HCT116 (cell line): ENCODE measurements around the gene CROCC. TPM values are rescaled to one million over a fixed set of nuclear protein-coding genes. Genes with fewer than 3 reads are reported as not detected.
"Not testable (repeated sequence)": the region's sequence is repeated elsewhere in the genome, so short reads cannot be mapped to it uniquely, and the experiment has no call there.

Source experiments
- ATAC-seq: fragments of 200-7000 bp; cut with Tn5 transposase; 2 replicates; pipeline ENCODE4 v1.9.1; 2020; ENCODE audit warnings: mild to moderate bottlenecking, moderate library complexity
- BruUV-seq: library from RNA; stranded (reverse); fragments of 400-500 nt; replicated peaks from 2 replicates; lab custom pipeline; 2021; lab: Mats Ljungman, UMichigan
- CTCF ChIA-PET: fragments of 300-600 bp; sonication (Branson Sonifier 250); formaldehyde crosslinking; loops from one replicate; lab custom pipeline; 2021; ENCODE audit warnings: antibody characterized with exemption; lab: Charles Lee
- POLR2A ChIA-PET: fragments of 300-600, 350-600 bp; sonication (Branson Sonifier 250); formaldehyde crosslinking; loops from one replicate; lab custom pipeline; 2021; ENCODE audit warnings: antibody characterized with exemption; lab: Charles Lee
- RAD21 ChIA-PET, 2 experiments: fragments of 300-600 bp; sonication (Branson Sonifier 250); formaldehyde crosslinking; loops; one replicate each; lab custom pipeline; 2023; ENCODE audit warnings: low total read pairs in 2 of 2; ENCODE audit not compliant: uncharacterized antibody in 2 of 2, unreplicated experiment in 2 of 2, low non-redundant PET in 1 of 2; lab: Charles Lee
- DNase-seq: peaks from one replicate; pipeline ENCODE4 v3.0.0-alpha.2; 2010; ENCODE audit warnings: low read depth, low spot score
- H2AFZ ChIP-seq: fragments of 200-600 bp; shearing (Covaris generic), sonication (generic); 2 replicates; pipeline ENCODE4 v1.6.1; 2017; ENCODE audit warnings: low read depth, mixed run types, mixed read lengths, antibody characterized with exemption, low read length; ENCODE audit not compliant: poor library complexity, severe bottlenecking
- H3K27ac ChIP-seq: 2 replicates; pipeline ENCODE4 v1.5.1; 2012; ENCODE audit warnings: low read depth, low read length
- H3K27me3 ChIP-seq: fragments of 200-600 bp; sonication (generic); 2 replicates; pipeline ENCODE4 v1.6.1; 2016; ENCODE audit warnings: mixed run types, low read length, mixed read lengths; ENCODE audit not compliant: insufficient read depth
- H3K36me3 ChIP-seq, 2 experiments: fragments of 200-500 bp in 1 of 2; fragments of 200-600 bp in 1 of 2; sonication (Bioruptor generic) in 1 of 2; sonication (generic) in 1 of 2; 2 replicates each; pipeline versions ENCODE4 v1.5.1 to v1.6.1; 2014 to 2016; ENCODE audit warnings: low read length in 2 of 2, inconsistent platforms in 1 of 2, mixed read lengths in 1 of 2, mixed run types in 1 of 2; ENCODE audit not compliant: insufficient read depth in 2 of 2, control insufficient read depth in 1 of 2
- H3K4me1 ChIP-seq, 2 experiments: fragments of 200-600 bp in 1 of 2; sonication (generic) in 1 of 2; 2 replicates each; pipeline versions ENCODE4 v1.5.1 to v1.6.1; 2012 to 2017; ENCODE audit warnings: low read length in 2 of 2, inconsistent platforms in 1 of 2, mild to moderate bottlenecking in 1 of 2, mixed read lengths in 1 of 2, mixed run types in 1 of 2, moderate library complexity in 1 of 2; ENCODE audit not compliant: insufficient read depth in 2 of 2, control insufficient read depth in 1 of 2
- H3K4me2 ChIP-seq: fragments of 200-600 bp; sonication (generic); 2 replicates; pipeline ENCODE4 v1.6.1; 2017; ENCODE audit warnings: mixed run types, low read length, mixed read lengths
- H3K4me3 ChIP-seq, 2 experiments: fragments of 200-600 bp in 1 of 2; sonication (generic) in 1 of 2; replicated peaks in 1 of 2; 2 replicates each; pipeline ENCODE4 v1.5.1; 2011 to 2016; ENCODE audit warnings: low read length in 2 of 2, control low read depth in 1 of 2, low read depth in 1 of 2, mild to moderate bottlenecking in 1 of 2, mixed read lengths in 1 of 2, mixed run types in 1 of 2
- H3K79me2 ChIP-seq: fragments of 200-600 bp; sonication (generic); 2 replicates; pipeline ENCODE4 v1.6.1; 2017; ENCODE audit warnings: mild to moderate bottlenecking, mixed run types, low read length, moderate library complexity, mixed read lengths; ENCODE audit not compliant: insufficient read depth
- H3K9ac ChIP-seq: fragments of 200-600 bp; sonication (generic); 2 replicates; pipeline ENCODE4 v1.6.1; 2016; ENCODE audit warnings: low read length, mixed read lengths
- H3K9me2 ChIP-seq: fragments of 200-600 bp; sonication (generic), shearing (Covaris generic); 2 replicates; pipeline ENCODE4 v1.6.1; 2017; ENCODE audit warnings: mixed run types, mild to moderate bottlenecking, moderate library complexity; ENCODE audit not compliant: insufficient read depth
- H3K9me3 ChIP-seq, 2 experiments: fragments of 200-500 bp in 1 of 2; fragments of 200-600 bp in 1 of 2; sonication (Bioruptor generic) in 1 of 2; sonication (generic) in 1 of 2; 2 replicates each; pipeline ENCODE4 v1.6.1; 2014 to 2017; ENCODE audit warnings: low read length in 2 of 2, mixed read lengths in 2 of 2, inconsistent platforms in 1 of 2, low read depth in 1 of 2, mild to moderate bottlenecking in 1 of 2, mixed run types in 1 of 2, moderate library complexity in 1 of 2; ENCODE audit not compliant: control insufficient read depth in 1 of 2, insufficient read depth in 1 of 2
- H4K20me1 ChIP-seq: fragments of 200-600 bp; sonication (generic), shearing (Covaris generic); 2 replicates; pipeline ENCODE4 v1.6.1; 2017; ENCODE audit warnings: mixed run types, mild to moderate bottlenecking, moderate library complexity; ENCODE audit not compliant: insufficient read depth
- ATF3 ChIP-seq: IDR thresholded peaks from 2 replicates; pipeline ENCODE4 v1.6.1; 2012
- ZFX ChIP-seq: fragments of 450-650 bp; IDR thresholded peaks from 2 replicates; pipeline ENCODE4 v1.6.1; 2017
- ZNF274 ChIP-seq: fragments of 200-500 bp; sonication (Bioruptor generic); IDR thresholded peaks from 2 replicates; pipeline ENCODE4 v1.6.1; 2014; ENCODE audit warnings: mild to moderate bottlenecking, low read depth, low read length, inconsistent platforms
- intact Hi-C: fragments of 100-400 bp; cut with micrococcal nuclease; formaldehyde crosslinking; loops from 2 replicates; pipeline ENCODE4 v1.10.0; 2022
- total RNA-seq: library from RNA; stranded (reverse); gene quantifications from one replicate; pipeline ENCODE4 v1.2.1, GENCODE V29; 2021; ENCODE audit not compliant: unreplicated experiment
- TF ChIP-seq, protein P1 (sequence below), 3 experiments: fragments of 200-600 bp in 1 of 3; sonication (generic) in 1 of 3; IDR thresholded peaks in 2 of 3; conservative IDR thresholded peaks in 1 of 3; 2 replicates each; pipeline ENCODE4 v1.5.1; 2012 to 2017; ENCODE audit warnings: low read depth in 2 of 3, low read length in 2 of 3, antibody characterized with exemption in 1 of 3, borderline replicate concordance in 1 of 3, control low read depth in 1 of 3, mild to moderate bottlenecking in 1 of 3, mixed read lengths in 1 of 3, mixed run types in 1 of 3, moderate library complexity in 1 of 3; ENCODE audit not compliant: insufficient read depth in 1 of 3
- TF ChIP-seq, protein P2 (sequence below): IDR thresholded peaks from 2 replicates; pipeline ENCODE4 v1.6.1; 2011; ENCODE audit warnings: mild to moderate bottlenecking, low read length, moderate library complexity; ENCODE audit not compliant: insufficient replicate concordance; ENCODE audit errors: extremely low read depth

Gene CROCC
- total RNA-seq, 1 experiment from 2014 or later: 30.1 TPM

DNA sequence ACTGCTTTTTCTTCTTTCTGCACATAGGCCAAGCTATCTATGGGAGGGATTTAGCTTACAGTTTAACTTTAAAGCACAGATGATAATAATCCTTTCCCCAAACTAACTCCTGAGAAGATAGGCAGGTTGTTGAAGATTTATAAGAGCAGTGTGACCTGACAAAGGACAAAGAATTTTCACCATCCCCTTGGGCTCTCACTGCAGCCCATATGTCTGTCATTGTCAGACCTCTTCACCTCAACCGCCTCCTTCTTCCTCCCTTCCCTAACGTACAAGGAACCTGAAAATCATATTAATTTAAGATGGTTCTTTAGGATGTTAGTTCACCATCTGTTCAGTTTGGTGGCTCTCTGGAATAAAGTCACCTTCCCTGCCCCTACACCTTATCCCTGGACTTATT is 21.0 kb upstream of the CROCC start:
- TF ChIP-seq, protein P1, sequence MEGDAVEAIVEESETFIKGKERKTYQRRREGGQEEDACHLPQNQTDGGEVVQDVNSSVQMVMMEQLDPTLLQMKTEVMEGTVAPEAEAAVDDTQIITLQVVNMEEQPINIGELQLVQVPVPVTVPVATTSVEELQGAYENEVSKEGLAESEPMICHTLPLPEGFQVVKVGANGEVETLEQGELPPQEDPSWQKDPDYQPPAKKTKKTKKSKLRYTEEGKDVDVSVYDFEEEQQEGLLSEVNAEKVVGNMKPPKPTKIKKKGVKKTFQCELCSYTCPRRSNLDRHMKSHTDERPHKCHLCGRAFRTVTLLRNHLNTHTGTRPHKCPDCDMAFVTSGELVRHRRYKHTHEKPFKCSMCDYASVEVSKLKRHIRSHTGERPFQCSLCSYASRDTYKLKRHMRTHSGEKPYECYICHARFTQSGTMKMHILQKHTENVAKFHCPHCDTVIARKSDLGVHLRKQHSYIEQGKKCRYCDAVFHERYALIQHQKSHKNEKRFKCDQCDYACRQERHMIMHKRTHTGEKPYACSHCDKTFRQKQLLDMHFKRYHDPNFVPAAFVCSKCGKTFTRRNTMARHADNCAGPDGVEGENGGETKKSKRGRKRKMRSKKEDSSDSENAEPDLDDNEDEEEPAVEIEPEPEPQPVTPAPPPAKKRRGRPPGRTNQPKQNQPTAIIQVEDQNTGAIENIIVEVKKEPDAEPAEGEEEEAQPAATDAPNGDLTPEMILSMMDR (IDR thresholded peaks at IDR 0.05 in 2 of 3, conservative IDR thresholded peaks at IDR 0.05 in 1 of 3; ENCODE audit: borderline replicate concordance in 1 of 3, insufficient read depth in 1 of 3, low read depth in 2 of 3, low read length in 2 of 3): peak in 2 of 3 experiments; percentile 41 to 46; a peak in 4 of 6 replicates
- TF ChIP-seq ATF3 (no peak), ZFX (no peak), ZNF274 (no peak)
- TF ChIP-seq, protein P2, sequence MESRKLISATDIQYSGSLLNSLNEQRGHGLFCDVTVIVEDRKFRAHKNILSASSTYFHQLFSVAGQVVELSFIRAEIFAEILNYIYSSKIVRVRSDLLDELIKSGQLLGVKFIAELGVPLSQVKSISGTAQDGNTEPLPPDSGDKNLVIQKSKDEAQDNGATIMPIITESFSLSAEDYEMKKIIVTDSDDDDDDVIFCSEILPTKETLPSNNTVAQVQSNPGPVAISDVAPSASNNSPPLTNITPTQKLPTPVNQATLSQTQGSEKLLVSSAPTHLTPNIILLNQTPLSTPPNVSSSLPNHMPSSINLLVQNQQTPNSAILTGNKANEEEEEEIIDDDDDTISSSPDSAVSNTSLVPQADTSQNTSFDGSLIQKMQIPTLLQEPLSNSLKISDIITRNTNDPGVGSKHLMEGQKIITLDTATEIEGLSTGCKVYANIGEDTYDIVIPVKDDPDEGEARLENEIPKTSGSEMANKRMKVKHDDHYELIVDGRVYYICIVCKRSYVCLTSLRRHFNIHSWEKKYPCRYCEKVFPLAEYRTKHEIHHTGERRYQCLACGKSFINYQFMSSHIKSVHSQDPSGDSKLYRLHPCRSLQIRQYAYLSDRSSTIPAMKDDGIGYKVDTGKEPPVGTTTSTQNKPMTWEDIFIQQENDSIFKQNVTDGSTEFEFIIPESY: no peak
- TF ChIP-seq, all 23 proteins: peak for 1
- peaks cover 20 to 57% of the 10 kb centered on the region in 2 experiments for H3K4me1 ChIP-seq
- H3K27me3 ChIP-seq: no peaks in the 10 kb centered on the region
- 0 out of 2 replicates have a peak overlapping the region, but pooled peaks have one; percentile 7 for H3K4me2 ChIP-seq
- DNase-seq (peak; percentile 28), ATAC-seq (no peak)
- ChIA-PET CTCF (interaction anchor here (1.4 kb wide), 1 partner anchor 280 kb away, joined by 6 read pairs; no protein-coding TSS in a partner anchor), RAD21 (no interaction called here), POLR2A (interaction anchor here (1.4 kb wide), 1 partner anchor 280 kb away, joined by 4 read pairs; no protein-coding TSS in a partner anchor)
- H4K20me1 ChIP-seq: no peaks in the 10 kb centered on the region
- intact Hi-C loops: no loop called here
- H3K9me2 ChIP-seq: no peaks in the 10 kb centered on the region
- BruUV-seq: no TSS peak
- no peak overlapping the region for H3K27ac ChIP-seq
- H3K79me2 ChIP-seq: no peaks in the 10 kb centered on the region
- H3K9me3 ChIP-seq: no peaks in the 10 kb centered on the region
- H2AFZ ChIP-seq: no peak overlapping the region
- no peaks in the 10 kb centered on the region for H3K36me3 ChIP-seq
- H3K9ac ChIP-seq: no peak overlapping the region
- H3K4me3 ChIP-seq: no peak overlapping the region

GRCh38 chr1:16901371-16901770 is 20.4 kb upstream of the CROCC start:
- H3K27me3 ChIP-seq, H4K20me1 ChIP-seq, H3K9me2 ChIP-seq, H3K79me2 ChIP-seq, BruUV-seq, H3K9ac ChIP-seq, DNase-seq, H3K4me3 ChIP-seq, H3K4me2 ChIP-seq, H3K36me3 ChIP-seq, intact Hi-C loops, H2AFZ ChIP-seq, H3K9me3 ChIP-seq, H3K27ac ChIP-seq, RAD21 ChIA-PET, ATAC-seq: not testable (repeated sequence)
- POLR2A ChIA-PET: interaction anchor here (1.4 kb wide), 1 partner anchor 280 kb away, joined by 4 read pairs; no protein-coding TSS in a partner anchor
- H3K4me1 ChIP-seq: peaks cover 26 to 60% of the 10 kb centered on the region in 2 experiments
- CTCF ChIA-PET: interaction anchor here (1.4 kb wide), 1 partner anchor 281 kb away, joined by 6 read pairs; no protein-coding TSS in a partner anchor
